Thyroid gland (tissue), 4 donors: ENCODE data around the gene PDCD2L.

Experiments
- POLR2A ChIP-seq, 2 donors: fragments of 450-650 bp; IDR thresholded peaks; one replicate each; pipeline ENCODE4 v1.6.1; 2017; ENCODE audit warnings: antibody characterized with exemption in 2 of 2, mild to moderate bottlenecking in 2 of 2, moderate library complexity in 1 of 2
- TF ChIP-seq, protein P1 (sequence below), 6 experiments: fragments of 200-600 bp in 3 of 6; fragments of 450-650 bp in 3 of 6; sonication (generic) in 3 of 6; IDR thresholded peaks; one replicate each; pipeline ENCODE4 v1.5.1; 2016 to 2019; ENCODE audit warnings: antibody characterized with exemption in 6 of 6, mild to moderate bottlenecking in 2 of 6, inconsistent platforms in 1 of 6, moderate library complexity in 1 of 6

GRCh38 chr19:34373601-34374288 is 30.5 kb upstream of the PDCD2L start:
- TF ChIP-seq, protein P1, sequence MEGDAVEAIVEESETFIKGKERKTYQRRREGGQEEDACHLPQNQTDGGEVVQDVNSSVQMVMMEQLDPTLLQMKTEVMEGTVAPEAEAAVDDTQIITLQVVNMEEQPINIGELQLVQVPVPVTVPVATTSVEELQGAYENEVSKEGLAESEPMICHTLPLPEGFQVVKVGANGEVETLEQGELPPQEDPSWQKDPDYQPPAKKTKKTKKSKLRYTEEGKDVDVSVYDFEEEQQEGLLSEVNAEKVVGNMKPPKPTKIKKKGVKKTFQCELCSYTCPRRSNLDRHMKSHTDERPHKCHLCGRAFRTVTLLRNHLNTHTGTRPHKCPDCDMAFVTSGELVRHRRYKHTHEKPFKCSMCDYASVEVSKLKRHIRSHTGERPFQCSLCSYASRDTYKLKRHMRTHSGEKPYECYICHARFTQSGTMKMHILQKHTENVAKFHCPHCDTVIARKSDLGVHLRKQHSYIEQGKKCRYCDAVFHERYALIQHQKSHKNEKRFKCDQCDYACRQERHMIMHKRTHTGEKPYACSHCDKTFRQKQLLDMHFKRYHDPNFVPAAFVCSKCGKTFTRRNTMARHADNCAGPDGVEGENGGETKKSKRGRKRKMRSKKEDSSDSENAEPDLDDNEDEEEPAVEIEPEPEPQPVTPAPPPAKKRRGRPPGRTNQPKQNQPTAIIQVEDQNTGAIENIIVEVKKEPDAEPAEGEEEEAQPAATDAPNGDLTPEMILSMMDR (IDR thresholded peaks at IDR 0.05) = no peak
- TF ChIP-seq POLR2A (IDR thresholded peaks at IDR 0.05) = no peak
